Urothelium cell line (cell line): ENCODE results near the gene TSTD1.
A peak's percentile ranks its signal among the peaks of the same experiment; 100 is the strongest.
"Not testable (repeated sequence)": the region's sequence is repeated elsewhere in the genome, so short reads cannot be mapped to it uniquely, and the experiment has no call there.

Experiments
- DNase-seq: peaks from one replicate; pipeline ENCODE4 v3.0.0; 2011; ENCODE audit warnings: low spot score, mixed read lengths
- FAIRE-seq: peaks from 2 replicates; lab custom pipeline; 2011; peaks lifted over from hg19 to GRCh38; lab: Jason Lieb, UNC

Gene TSTD1

DNA sequence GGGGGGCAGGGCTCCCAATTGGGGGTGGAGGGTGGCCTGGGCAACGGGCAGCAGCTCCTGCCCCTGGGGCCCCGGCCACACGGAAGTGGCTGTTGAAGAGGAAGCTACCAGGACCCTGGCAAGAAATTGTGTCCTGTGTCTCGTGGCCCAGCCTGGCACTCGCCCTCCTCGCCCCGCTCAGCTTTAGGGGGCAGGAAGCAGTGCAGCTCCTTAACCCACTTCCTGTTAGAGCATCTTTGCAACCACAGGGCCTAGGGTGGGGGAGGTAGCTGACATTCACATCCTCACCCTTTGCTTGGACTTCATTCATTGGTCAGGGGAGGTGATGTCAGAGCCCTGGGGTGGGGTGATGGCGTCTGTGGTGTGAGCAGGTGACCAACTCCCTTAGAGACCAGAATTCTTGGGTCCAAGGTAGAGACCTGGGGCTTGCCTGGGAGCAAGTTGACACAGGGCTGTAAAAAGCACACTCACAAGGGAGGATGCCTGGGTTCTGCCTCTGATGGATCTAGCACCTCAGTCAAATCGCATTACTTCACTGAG is 31.0 kb upstream of the TSTD1 start, which contains the start of gene ARHGAP30:
TSS of gene ARHGAP30 (minus strand) at position 161 of the 540 bp plus-strand sequence. CDS start 267 bp downstream, outside the sequence.
- FAIRE-seq (peak; percentile 13), DNase-seq (no peak)

- DNase-seq: no peak
These were observed 30.5 kb upstream of the TSTD1 start for GRCh38 chr1:161069241-161069640.

GRCh38 chr1:161068306-161069234 is 29.8 kb upstream of the TSTD1 start:
- no peak for DNase-seq
- FAIRE-seq: no peak

More at GRCh38 chr1:161069241-161069640, 30.5 kb upstream of the TSTD1 start:
- FAIRE-seq: no peak

- no peak for DNase-seq
- FAIRE-seq: no peak
These were observed 27.9 kb upstream of the TSTD1 start for GRCh38 chr1:161066694-161067093.

DNA sequence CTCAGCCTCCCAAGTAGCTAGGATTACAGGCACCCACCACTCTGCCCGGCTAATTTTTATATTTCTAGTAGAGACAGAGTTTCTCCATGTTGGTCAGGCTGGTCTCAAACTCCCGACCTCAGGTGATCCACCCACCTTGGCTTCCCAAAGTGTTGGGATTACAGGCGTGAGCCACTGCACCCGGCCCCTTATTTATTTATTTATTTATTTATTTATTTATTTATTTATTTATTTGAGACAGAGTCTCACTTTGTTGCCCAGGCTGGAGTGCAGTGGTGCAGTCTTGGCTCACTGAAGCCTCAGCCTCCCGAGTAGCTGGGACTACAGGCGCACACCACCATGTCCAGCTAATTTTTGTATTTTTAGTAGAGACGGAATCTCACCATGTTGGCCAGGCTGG is 26.9 kb upstream of the TSTD1 start:
- not testable (repeated sequence) for FAIRE-seq, DNase-seq

DNA sequence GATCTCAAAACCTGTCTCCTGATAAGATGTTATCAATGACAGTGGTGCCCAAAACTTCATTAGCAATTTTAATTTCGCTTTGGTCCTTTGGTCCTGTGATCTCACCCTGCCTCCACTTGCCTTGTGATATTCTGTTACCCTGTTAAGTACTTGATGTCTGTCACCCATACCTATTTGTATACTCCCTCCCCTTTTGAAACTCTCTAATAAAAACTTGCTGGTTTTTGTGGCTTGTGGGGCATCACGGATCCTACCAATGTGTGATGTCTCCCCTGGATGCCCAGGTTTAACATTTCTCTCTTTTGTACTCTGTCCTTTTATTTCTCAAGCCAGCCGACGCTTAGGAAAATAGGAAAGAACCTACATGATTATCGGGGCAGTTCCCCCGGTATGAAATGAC is 25.2 kb upstream of the TSTD1 start:
- DNase-seq, FAIRE-seq: not testable (repeated sequence)

GRCh38 chr1:161061419-161061818 is 22.7 kb upstream of the TSTD1 start:
- no peak for FAIRE-seq
- no peak for DNase-seq

DNA sequence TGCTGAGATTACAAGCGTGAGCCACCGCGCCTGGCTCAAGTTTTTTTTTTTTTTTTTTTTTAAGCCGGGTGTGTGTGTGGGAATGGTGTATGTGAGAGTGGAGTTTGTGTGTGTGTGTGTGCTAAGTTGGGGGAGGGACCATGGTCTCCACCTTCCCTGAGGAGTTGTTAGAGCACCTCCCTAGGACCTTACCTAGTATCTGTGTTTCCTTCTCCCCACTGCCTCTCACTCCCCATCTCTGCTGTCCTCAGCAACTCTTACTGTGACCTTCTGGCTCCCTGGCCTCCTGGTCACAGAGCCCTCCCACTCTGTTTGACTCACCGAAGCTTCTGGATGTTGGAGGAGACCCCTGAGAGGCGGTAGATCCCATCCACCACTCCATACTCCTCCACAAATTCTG is 20.5 kb upstream of the TSTD1 start:
- DNase-seq: no peak
- no peak for FAIRE-seq

GRCh38 chr1:161054805-161055204 is 16.0 kb upstream of the TSTD1 start:
- DNase-seq (no peak), FAIRE-seq (no peak)

GRCh38 chr1:161054232-161054631 is 15.5 kb upstream of the TSTD1 start:
- DNase-seq (no peak), FAIRE-seq (no peak)

DNA sequence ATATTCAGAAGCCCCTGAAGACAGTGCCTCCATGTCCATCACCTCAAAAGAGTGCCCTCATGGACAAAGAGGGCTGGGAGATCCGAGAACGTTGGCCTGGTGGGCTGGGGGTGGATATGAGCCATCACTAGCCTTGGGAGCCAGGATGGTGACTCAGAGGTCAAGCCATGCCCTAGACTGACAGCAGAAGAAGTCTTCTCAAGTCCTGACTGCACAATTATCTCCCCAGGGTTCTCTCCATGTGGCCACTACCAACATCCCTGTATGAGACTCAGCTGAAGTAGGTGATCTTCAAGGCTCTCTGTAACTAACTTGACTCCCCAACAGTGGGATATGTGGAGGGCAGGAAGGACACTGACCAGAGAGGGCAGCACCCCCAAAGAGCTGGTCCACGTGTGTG is 14.1 kb upstream of the TSTD1 start:
- DNase-seq: no peak
- no peak for FAIRE-seq

- DNase-seq: no peak
- no peak for FAIRE-seq
These were observed 12.5 kb upstream of the TSTD1 start for GRCh38 chr1:161051219-161051618.

DNA sequence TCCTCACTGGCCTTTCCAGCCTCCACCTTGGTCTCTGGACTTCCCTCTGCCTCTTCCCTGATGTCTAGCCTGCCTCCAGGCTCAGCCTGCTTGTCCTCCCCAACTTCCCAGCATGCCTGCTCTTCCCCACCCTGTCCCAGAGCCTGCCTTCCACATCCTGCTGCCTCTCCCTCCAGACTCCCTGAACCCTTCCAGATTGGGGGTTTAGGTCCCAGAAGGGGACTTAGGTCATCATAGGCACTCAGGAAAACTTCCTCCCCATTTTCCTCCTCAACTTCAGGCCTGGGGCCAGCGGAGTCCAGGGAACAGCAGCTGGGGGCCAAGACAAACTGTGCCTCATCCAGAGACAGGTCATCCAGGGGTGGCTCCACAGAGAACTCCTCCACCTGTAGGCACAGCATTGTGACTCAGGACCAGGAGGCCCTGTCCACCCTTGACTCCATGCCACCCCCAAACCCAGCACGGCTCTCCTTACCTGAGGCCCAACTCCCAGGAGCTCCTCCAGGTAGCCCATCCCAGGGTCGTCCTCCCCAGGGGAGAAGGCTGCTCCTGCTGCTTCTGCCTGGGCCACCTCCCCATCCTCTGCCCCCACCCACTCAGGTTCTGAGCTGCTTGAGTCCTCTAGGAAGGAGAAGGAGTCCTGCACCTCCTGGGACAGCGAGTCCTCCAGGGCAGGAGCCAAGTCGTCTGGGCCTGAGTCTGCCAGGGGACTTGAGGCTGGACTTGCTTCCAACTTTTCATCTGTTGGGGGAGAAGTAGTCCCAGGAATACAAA is 10.4 kb upstream of the TSTD1 start:
- FAIRE-seq (no peak), DNase-seq (no peak)

DNA sequence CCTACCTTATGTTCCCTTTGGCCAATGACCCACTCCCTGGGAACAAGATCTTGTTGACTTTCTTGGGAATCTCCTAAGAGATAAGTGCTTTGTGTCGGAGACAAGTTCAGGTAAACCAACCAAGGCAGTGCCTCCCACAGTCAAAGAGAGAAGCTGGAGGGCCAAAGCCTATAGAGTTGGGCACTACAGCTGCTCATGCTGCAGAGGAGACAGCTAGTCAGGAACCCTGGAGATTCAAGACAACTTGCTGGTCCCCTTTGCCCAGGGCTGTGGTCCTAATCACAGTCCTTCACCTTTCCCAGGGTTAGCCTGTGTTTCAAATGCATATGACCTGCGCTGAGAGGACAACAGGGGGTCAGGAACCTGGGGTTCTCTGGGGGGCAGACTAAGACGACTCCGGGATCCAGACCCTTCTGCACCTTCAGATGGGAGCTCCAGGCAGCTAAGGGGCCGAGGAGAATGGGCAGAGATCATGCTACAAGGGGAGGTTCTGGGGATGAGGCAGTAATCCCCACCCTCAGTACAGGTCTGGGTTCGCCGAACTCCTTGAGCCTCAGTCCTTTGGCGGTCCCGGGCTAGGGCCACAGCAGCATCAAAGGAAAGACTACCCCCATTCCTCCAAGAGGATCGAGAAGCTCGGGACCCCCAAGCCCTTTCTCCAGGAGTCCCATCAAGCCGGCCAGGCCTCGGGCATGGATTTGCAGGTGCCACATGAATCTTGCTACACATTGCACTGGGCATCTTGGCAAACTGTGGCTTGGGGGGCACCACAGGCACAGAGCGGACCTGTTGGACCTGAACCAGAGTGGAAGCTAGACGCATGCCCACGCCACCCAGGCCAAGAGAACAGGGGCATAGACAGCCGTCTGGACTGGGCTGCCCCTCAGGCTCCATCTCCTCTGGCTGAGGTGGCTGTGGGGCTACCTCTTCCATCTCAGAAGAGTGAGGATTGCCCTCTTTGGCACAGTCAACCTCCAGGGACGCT is 9.0 kb upstream of the TSTD1 start:
- no peak for DNase-seq
- no peak for FAIRE-seq

DNA sequence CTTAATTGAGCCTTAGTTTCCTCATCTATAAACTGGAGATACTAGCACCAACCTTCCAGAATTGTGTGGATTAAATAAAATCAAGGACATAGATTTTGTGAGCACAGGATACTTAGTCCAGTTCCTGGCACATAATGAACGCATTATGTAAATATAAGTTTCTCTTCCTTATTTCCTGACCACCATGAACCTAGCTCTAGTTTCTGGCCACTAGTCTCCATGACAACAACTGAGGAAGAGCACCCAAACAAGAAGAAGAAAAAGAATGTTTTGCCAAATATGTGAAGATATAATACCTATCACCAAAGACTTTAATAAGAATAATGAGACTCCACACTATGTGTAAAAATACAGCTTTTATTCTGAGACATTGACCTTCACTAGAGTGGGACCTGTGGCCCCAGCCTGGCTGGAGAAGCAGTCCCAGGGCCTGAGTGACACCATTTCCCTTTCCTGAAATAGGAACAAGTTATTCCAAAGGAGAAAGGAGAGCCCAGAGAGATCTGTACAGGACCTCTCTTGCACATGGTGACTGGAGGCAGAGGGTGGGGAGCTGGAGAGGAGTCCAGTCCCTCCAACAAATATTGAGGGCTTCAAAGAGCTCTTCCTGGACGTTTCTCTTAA is 8.0 kb upstream of the TSTD1 start:
- DNase-seq: no peak
- FAIRE-seq: no peak

DNA sequence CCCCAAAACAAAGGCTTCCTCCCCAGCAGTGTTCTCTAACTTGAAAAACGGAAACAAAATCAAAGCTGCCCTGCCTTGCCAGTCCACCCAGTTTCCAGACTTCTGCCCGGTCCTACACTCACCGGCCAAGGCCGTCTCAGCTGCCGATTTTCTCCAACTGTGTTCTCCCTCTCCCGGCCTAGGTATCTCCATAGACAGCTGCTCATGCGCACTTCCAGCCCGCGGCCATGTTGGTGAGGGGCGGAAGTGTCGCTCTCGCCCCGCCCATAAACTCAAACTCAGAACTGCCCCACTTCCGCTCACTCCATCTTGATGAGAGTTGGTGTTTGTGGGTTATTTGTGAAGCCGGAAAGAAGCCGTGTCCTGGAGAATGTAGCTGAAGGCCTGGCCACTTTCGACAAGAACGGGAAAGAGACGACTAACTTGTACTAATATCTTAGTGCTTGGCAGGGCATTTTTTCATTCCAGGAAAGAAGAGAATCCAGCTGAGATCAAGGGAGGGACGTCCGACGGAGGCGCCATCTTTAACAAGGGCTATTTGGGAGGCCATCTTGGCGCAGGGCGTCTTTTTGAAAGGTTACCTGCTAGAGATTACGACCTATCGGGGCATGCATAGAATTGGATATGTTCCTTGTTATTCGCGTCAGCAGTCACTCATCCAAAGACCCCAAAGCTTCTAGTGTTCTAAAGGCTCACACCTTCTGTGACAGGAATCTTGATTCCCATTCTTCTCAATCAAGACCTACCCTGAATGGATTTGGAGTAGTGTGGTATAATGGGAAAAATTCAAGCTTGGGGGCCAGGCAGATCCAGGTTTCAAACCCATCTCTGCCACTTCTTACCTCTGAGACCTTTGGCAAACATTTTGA is 7.2 kb upstream of the TSTD1 start, which contains the start of gene USF1:
TSS of gene USF1 (minus strand) at position 242 of the 869 bp plus-strand sequence. CDS start 2,702 bp downstream, outside the sequence.
- FAIRE-seq (peak; percentile 94), DNase-seq (peak; percentile 94)

DNA sequence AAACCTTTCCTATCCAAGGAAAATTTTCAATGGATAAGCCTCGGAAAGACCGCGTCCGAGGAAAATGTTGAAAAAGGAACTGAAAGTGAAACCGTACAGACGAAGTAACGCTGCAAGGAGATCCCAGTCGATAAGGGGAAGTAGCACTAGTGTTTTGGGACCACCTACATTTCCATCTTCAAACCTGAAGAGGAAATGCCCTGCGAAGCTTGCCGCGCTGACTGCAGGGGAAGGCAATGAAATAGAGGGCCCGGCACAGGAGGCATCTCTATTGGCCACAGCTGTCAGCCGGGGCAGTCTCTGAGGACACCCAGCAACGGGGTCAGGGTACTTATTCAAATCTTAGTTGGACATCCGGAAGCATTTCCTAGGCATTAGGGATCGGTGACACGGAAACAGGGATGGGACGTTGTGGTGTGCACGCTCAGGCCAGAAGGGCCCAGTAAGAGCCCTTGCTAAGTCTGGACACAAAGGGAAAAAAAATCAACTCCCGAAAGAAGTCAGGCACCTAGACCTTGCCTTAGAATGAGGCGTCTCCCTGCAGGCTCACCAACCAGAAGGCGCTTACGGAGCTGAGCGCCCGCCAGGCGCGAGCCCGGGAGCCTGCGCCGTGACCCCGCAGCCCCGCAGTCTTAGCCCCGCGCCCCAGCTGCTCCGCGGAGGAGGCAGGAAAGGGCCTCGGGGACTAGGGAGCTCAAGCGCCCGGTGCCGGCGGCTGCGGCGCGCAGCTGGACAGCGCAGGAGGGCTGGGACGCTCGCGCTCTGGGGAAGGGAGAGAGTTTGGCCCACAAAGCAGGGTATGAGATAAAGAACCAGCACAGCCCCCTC is 6.4 kb upstream of the TSTD1 start:
- FAIRE-seq (no peak), DNase-seq (peak; percentile 55)

DNA sequence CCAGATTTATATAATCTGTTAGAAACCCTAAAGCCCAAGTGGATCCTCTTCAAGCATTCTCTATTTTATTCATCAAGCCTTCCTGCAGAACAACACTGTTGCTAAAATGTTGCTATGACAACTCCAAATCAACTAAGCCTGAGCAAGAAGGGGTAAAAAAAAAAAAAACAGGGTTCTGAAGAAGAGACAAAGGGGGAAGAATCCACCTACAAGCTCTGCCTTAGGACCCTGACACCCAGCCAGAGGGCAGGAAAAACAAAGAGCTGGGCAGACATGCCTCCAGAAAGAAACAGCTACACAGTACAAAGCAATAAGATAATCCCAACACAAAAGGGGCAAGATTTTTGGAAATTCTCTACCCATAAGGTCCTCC is 5.8 kb upstream of the TSTD1 start:
- DNase-seq (no peak), FAIRE-seq (no peak)
